HepG2 (cell line): Measurements from ENCODE around the gene UNC119B. TPM values are rescaled to one million over a fixed set of nuclear protein-coding genes. Genes with fewer than 3 reads are reported as not detected.

Source experiments
- ATAC-seq: fragments of 200-7000 bp; cut with Tn5 transposase; 3 replicates; pipeline ENCODE4 v1.9.1; 2020; ENCODE audit warnings: mild to moderate bottlenecking, moderate library complexity
- BruUV-seq: library from RNA; stranded (reverse); fragments of 400-500 nt; replicated peaks from 2 replicates; lab custom pipeline; 2021; lab: Mats Ljungman, UMichigan
- CTCF ChIA-PET: fragments of 300-600 bp; formaldehyde crosslinking; extraction: SDS; loops from one replicate; lab custom pipeline; 2021; ENCODE audit warnings: low total read pairs, inconsistent platforms, low intra/inter-chr PET ratio; lab: Yijun Ruan, JAX
- POLR2A ChIA-PET: fragments of 350-600 bp; sonication (Branson Sonifier 250); formaldehyde crosslinking; loops from one replicate; lab custom pipeline; 2020; ENCODE audit warnings: antibody characterized with exemption, inconsistent platforms; lab: Yijun Ruan, JAX
- DNase-seq: peaks from one replicate; pipeline ENCODE4 v3.0.0-alpha.2; 2015; ENCODE audit warnings: low spot score
- FAIRE-seq: peaks from 3 replicates; lab custom pipeline; 2011; peaks lifted over from hg19 to GRCh38; lab: Jason Lieb, UNC
- H2AFZ ChIP-seq: one replicate; pipeline ENCODE4 v1.6.1; 2011; ENCODE audit warnings: low read length, inconsistent platforms
- H3K27ac ChIP-seq: fragments of 300-600 bp; 3 replicates; pipeline ENCODE4 v1.8.0; 2011; ENCODE audit warnings: mixed run types, mild to moderate bottlenecking, mixed read lengths, low read length, inconsistent platforms; ENCODE audit not compliant: insufficient read depth; ENCODE audit errors: extremely low read length
- H3K27me3 ChIP-seq, 2 experiments: fragments of 200-600 bp in 1 of 2; 2 replicates in 1 of 2; 3 replicates in 1 of 2; pipeline versions ENCODE4 v1.6.0 to v1.8.0; 2011; ENCODE audit warnings: low read length in 2 of 2, mild to moderate bottlenecking in 2 of 2, moderate library complexity in 2 of 2, inconsistent platforms in 1 of 2; ENCODE audit not compliant: insufficient read depth in 2 of 2, control insufficient read depth in 1 of 2
- H3K36me3 ChIP-seq, 2 experiments: fragments of 200-600 bp in 1 of 2; replicated peaks in 1 of 2; 2 replicates in 1 of 2; 3 replicates in 1 of 2; pipeline versions ENCODE4 v1.5.1 to v1.8.0; 2011; ENCODE audit warnings: low read length in 2 of 2, inconsistent platforms in 1 of 2; ENCODE audit not compliant: insufficient read depth in 2 of 2, control insufficient read depth in 1 of 2
- H3K4me1 ChIP-seq: 2 replicates; pipeline ENCODE4 v1.5.1; 2012; ENCODE audit warnings: low read length, inconsistent platforms; ENCODE audit not compliant: insufficient read depth
- H3K4me2 ChIP-seq: 2 replicates; pipeline ENCODE4 v1.6.0; 2011; ENCODE audit warnings: low read depth, low read length, inconsistent platforms
- H3K4me3 ChIP-seq, 3 experiments: fragments of 200-600 bp in 1 of 3; sonication (generic), shearing (Covaris generic) in 1 of 3; replicated peaks in 1 of 3; 2 replicates each; pipeline ENCODE4 v1.5.1; 2011 to 2016; ENCODE audit warnings: low read length in 3 of 3, inconsistent platforms in 2 of 3, low read depth in 2 of 3, mild to moderate bottlenecking in 2 of 3, control low read depth in 1 of 3, mixed read lengths in 1 of 3; ENCODE audit not compliant: insufficient read depth in 1 of 3
- H3K79me2 ChIP-seq: one replicate; pipeline ENCODE4 v1.6.1; 2011; ENCODE audit warnings: low read length, inconsistent platforms; ENCODE audit not compliant: insufficient read depth
- H3K9ac ChIP-seq: 2 replicates; pipeline ENCODE4 v1.6.0; 2011; ENCODE audit warnings: mild to moderate bottlenecking, low read depth, low read length, inconsistent platforms; ENCODE audit not compliant: insufficient read depth
- H3K9me3 ChIP-seq: 2 replicates; pipeline ENCODE4 v1.5.1; 2012; ENCODE audit warnings: mild to moderate bottlenecking, low read length
- H4K20me1 ChIP-seq: 2 replicates; pipeline ENCODE4 v1.6.0; 2011; ENCODE audit warnings: inconsistent platforms, mild to moderate bottlenecking, low read length, moderate library complexity; ENCODE audit not compliant: insufficient read depth
- EP300 ChIP-seq, 3 experiments: sonication (generic) in 1 of 3; formaldehyde crosslinking in 1 of 3; IDR thresholded peaks; 2 replicates each; pipeline versions ENCODE4 v1.5.1 to v1.6.1; 2011 to 2020; ENCODE audit warnings: low read depth in 2 of 3, low read length in 2 of 3, borderline replicate concordance in 1 of 3, improper control_type of control experiment in 1 of 3, mild to moderate bottlenecking in 1 of 3, missing genetic modification reagents in 1 of 3, moderate library complexity in 1 of 3
- FOXA1 ChIP-seq, 2 experiments: fragments of 450-650 bp in 1 of 2; sonication (generic) in 1 of 2; formaldehyde crosslinking in 1 of 2; IDR thresholded peaks; 2 replicates each; pipeline versions ENCODE4 v1.4.0 to v1.6.1; 2016 to 2020; ENCODE audit warnings: missing genetic modification reagents in 1 of 2
- IRF2 ChIP-seq: IDR thresholded peaks from 2 replicates; pipeline ENCODE4 v1.6.1; 2018; ENCODE audit warnings: missing genetic modification reagents, missing compliant biosample characterization
- ZFP36 ChIP-seq: fragments of 150-350 bp; IDR thresholded peaks from 2 replicates; pipeline ENCODE4 v1.6.1; 2018; ENCODE audit warnings: borderline replicate concordance, low read length, low read depth; ENCODE audit not compliant: partially characterized antibody
- ZNF121 ChIP-seq: sonication (generic); formaldehyde crosslinking; IDR thresholded peaks from 2 replicates; pipeline ENCODE4 v1.5.0; 2020; ENCODE audit warnings: mild to moderate bottlenecking, missing genetic modification reagents
- ZNF674 ChIP-seq: sonication (generic); formaldehyde crosslinking; IDR thresholded peaks from 2 replicates; pipeline ENCODE4 v1.5.0; 2020; ENCODE audit warnings: low read depth, mild to moderate bottlenecking, missing genetic modification reagents
- WGBS: methylation state at CpG from one replicate; pipeline ENCODE4 v1.1.6; 2017; ENCODE audit warnings: low lambda C conversion rate; 5-methylcytosine and 5-hydroxymethylcytosine counted together
- in situ Hi-C: cut with HindIII; loops from 2 replicates; pipeline ENCODE4 v1.10.0; 2017; ENCODE audit warnings: low pct_unique_long_range_greater_than_20kb; ENCODE audit not compliant: extremely low pct_ligation_motif_present
- intact Hi-C: fragments of 100-400 bp; cut with micrococcal nuclease; formaldehyde crosslinking; loops from one replicate; pipeline ENCODE4 v1.10.0; 2022; ENCODE audit not compliant: unreplicated experiment
- polyA plus RNA-seq, 8 experiments: library from polyadenylated mRNA; depleted of rRNA in 3 of 8; stranded (reverse) in 7 of 8; unstranded in 1 of 8; fragments of >200 nt; fragmentation: Illumina TruSeq in 4 of 8; extraction: Trizol in 4 of 8; gene quantifications; 2 replicates each; pipeline versions ENCODE4 v1.2.1 to v1.2.3, GENCODE V29; 2011 to 2016; ENCODE audit warnings: low read depth in 4 of 8, missing spikeins in 1 of 8, mixed read lengths in 1 of 8; ENCODE audit not compliant: insufficient read depth in 1 of 8
- total RNA-seq, 5 experiments: library from RNA; depleted of rRNA; stranded (reverse); fragments of >200 nt; fragmentation: Illumina TruSeq; extraction: Trizol; gene quantifications; 2 replicates each; pipeline ENCODE4 v1.2.3, GENCODE V29; 2016; ENCODE audit warnings: low read depth in 1 of 5
- TF ChIP-seq, protein P1 (sequence below): sonication (generic); formaldehyde crosslinking; IDR thresholded peaks from 2 replicates; pipeline ENCODE4 v1.5.0; 2020; ENCODE audit warnings: missing genetic modification reagents
- TF ChIP-seq, protein P2 (sequence below): sonication (generic); formaldehyde crosslinking; IDR thresholded peaks from 2 replicates; pipeline ENCODE4 v1.4.0; 2020; ENCODE audit warnings: mild to moderate bottlenecking, missing genetic modification reagents

UNC119B gene
- total and polyA plus RNA-seq, 2 of the 13 experiments (the other 11 are each of a cell fraction or from before 2014, with no cell fraction given): 19.6 to 19.7 TPM

DNA sequence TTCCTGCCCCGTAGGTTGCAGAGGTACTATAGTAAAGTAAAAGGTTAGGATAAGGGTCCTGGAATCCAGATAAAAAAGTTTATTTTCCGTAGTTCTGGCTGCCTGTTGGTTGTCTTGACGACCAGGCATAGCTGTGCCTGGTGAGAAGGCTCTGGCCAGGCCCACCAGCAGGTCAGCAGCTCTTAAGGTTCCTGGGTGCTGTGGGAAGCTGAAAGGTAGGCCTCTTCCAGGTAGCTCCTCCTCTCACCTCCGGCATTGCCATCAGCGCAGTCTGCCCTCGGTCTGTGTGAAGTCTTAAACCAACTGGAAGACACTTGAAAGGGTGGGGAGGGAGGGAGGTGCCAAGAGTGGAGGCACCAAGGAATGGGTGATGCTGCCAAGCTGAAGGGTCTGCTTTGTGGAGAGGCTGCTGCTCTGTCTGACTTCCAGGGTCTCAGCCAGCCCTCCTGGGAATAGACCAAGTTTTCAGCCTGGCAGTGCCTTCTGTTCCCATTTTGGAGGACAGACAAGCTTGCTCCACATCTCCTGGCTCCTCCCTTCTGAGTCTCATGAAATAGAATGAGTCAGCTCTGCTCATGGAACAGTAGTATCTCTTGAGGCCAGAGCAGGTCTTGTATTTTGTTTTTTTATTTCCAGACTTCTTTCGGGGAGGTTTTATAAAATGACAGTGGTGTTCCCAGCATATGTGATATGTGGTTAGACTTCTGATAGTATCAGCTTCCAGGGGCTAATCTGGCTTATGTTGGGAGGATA, 10.2 kb downstream of the UNC119B start:
- peaks cover 30% of the 10 kb centered on the region for H3K4me1 ChIP-seq
- TF ChIP-seq ZFP36: no peak
- TF ChIP-seq FOXA1 (IDR thresholded peaks at IDR 0.05): no peak
- TF ChIP-seq FOXA1 (CRISPR knock-in tag; IDR thresholded peaks at IDR 0.05): no peak
- TF ChIP-seq EP300 (IDR thresholded peaks at IDR 0.05; ENCODE audit: low read depth in 2 of 2, low read length in 2 of 2): no peak
- TF ChIP-seq EP300 (CRISPR knock-in tag; IDR thresholded peaks at IDR 0.05; ENCODE audit: borderline replicate concordance): no peak
- no peak overlapping the region for H3K27ac ChIP-seq
- H2AFZ ChIP-seq: no peak overlapping the region
- intact Hi-C loops: no loop called here
- CTCF ChIA-PET: no interaction called here
- no peaks in the 10 kb centered on the region for H3K9me3 ChIP-seq
- H3K4me2 ChIP-seq: no peak overlapping the region
- FAIRE-seq: no peak
- no peaks in the 10 kb centered on the region for H3K27me3 ChIP-seq
- 98% methylated on average over 7 of the region's 7 CpGs for WGBS
- in situ Hi-C loops: no loop called here
- no peaks in the 10 kb centered on the region for H3K79me2 ChIP-seq
- H4K20me1 ChIP-seq: no peaks in the 10 kb centered on the region
- POLR2A ChIA-PET: no interaction called here
- H3K4me3 ChIP-seq: no peak overlapping the region
- DNase-seq: no peak
- H3K9ac ChIP-seq: no peak overlapping the region
- no peak for ATAC-seq
- H3K36me3 ChIP-seq: peaks cover 7 to 53% of the 10 kb centered on the region in 2 experiments
- BruUV-seq: no TSS peak

DNA sequence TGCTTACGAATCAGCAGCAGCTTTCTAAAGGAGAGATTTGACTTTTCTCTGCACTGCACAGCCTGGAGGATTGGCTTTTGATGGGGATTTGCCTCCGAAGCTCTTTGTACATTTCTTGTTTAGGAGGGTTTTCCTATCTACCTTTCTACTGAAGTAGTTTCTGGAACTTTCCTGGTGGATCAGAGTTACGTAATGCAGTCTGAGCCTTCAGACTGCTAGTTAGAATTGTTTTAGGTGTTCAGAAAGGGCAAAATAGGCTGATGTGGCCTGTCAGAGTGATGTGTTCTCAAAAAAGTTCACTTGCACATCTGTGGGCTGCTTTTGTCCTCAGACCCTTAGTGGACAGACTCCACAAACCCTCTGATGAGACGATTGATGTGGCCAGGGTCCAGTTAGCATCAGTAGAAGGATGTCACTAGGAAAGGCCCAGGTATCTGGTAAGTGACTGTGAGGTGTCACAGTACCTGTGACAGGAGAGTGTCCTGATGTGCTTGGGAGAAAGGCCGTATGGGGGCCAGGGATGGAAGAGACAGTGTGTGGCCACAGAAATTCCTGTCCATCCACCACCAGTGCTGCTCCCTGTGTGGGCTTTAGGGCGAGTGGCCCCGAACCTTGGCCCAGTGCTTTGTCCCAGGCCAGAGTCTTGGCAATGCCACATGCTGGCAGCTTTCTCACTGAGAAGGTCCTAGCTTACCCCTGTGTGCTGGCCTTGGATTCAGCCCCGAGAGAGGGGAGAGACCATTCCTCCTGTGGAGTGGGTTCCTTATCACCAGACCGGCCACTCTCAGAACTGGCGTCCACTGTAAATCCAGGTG, 10.9 kb downstream of the UNC119B start:
- FAIRE-seq (no peak), DNase-seq (no peak), ATAC-seq (no peak)
- Histone ChIP-seq H3K4me1 (peaks cover 31% of the 10 kb centered on the region), H3K4me3 (no peak overlapping the region), H2AFZ (no peak overlapping the region), H3K79me2 (peaks cover 2% of the 10 kb centered on the region), H3K9me3 (no peaks in the 10 kb centered on the region), H3K9ac (no peak overlapping the region), H3K4me2 (no peak overlapping the region), H3K27me3 (no peaks in the 10 kb centered on the region), H4K20me1 (no peaks in the 10 kb centered on the region), H3K27ac (no peak overlapping the region), H3K36me3 (peaks cover 7 to 51% of the 10 kb centered on the region in 2 experiments)
- POLR2A ChIA-PET: no interaction called here
- CTCF ChIA-PET: no interaction called here
- no TSS peak for BruUV-seq
- in situ Hi-C loops: no loop called here
- WGBS: 95% methylated on average over 5 of the region's 10 CpGs
- TF ChIP-seq, protein P1, sequence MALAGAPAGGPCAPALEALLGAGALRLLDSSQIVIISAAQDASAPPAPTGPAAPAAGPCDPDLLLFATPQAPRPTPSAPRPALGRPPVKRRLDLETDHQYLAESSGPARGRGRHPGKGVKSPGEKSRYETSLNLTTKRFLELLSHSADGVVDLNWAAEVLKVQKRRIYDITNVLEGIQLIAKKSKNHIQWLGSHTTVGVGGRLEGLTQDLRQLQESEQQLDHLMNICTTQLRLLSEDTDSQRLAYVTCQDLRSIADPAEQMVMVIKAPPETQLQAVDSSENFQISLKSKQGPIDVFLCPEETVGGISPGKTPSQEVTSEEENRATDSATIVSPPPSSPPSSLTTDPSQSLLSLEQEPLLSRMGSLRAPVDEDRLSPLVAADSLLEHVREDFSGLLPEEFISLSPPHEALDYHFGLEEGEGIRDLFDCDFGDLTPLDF (CRISPR knock-in tag): no peak
- TF ChIP-seq, protein P2, sequence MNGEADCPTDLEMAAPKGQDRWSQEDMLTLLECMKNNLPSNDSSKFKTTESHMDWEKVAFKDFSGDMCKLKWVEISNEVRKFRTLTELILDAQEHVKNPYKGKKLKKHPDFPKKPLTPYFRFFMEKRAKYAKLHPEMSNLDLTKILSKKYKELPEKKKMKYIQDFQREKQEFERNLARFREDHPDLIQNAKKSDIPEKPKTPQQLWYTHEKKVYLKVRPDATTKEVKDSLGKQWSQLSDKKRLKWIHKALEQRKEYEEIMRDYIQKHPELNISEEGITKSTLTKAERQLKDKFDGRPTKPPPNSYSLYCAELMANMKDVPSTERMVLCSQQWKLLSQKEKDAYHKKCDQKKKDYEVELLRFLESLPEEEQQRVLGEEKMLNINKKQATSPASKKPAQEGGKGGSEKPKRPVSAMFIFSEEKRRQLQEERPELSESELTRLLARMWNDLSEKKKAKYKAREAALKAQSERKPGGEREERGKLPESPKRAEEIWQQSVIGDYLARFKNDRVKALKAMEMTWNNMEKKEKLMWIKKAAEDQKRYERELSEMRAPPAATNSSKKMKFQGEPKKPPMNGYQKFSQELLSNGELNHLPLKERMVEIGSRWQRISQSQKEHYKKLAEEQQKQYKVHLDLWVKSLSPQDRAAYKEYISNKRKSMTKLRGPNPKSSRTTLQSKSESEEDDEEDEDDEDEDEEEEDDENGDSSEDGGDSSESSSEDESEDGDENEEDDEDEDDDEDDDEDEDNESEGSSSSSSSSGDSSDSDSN (CRISPR knock-in tag): no peak
- TF ChIP-seq ZNF674 (CRISPR knock-in tag) (no peak), IRF2 (CRISPR knock-in tag) (no peak), ZNF121 (no peak)
- intact Hi-C loops: no loop called here
